Activated CD4-positive, alpha-beta T cell treated with anti-CD3 and anti-CD28 coated beads for 36 hours (primary cell): ENCODE measurements around the gene SMURF2. TPM values are rescaled to one million over a fixed set of nuclear protein-coding genes. Genes with fewer than 3 reads are reported as not detected.
A peak's percentile ranks its signal among the peaks of the same experiment; 100 is the strongest.
"Not testable (repeated sequence)": the region's sequence is repeated elsewhere in the genome, so short reads cannot be mapped to it uniquely, and the experiment has no call there.

ENCODE experiments used
- ATAC-seq: fragments of 200-7000 bp; cut with Tn5 transposase; one replicate; pipeline ENCODE4 v1.10.0; 2021; ENCODE audit warnings: mild to moderate bottlenecking, moderate library complexity
- CTCF ChIA-PET: fragments of 350-600 bp; sonication (Branson Sonifier 250); formaldehyde crosslinking; loops from one replicate; lab custom pipeline; 2021; ENCODE audit warnings: antibody characterized with exemption; lab: Charles Lee
- POLR2A ChIA-PET: fragments of 350-600 bp; sonication (Branson Sonifier 250); formaldehyde crosslinking; loops from one replicate; lab custom pipeline; 2021; ENCODE audit warnings: antibody characterized with exemption, inconsistent platforms; lab: Charles Lee
- DNase-seq: peaks from one replicate; pipeline ENCODE4 v3.0.0-alpha.2; 2020
- H3K27ac Mint-ChIP-seq: one replicate; pipeline ENCODE4 v1.8.0; 2021; ENCODE audit warnings: mixed read lengths
- H3K27me3 Mint-ChIP-seq: one replicate; pipeline ENCODE4 v1.8.0; 2021; ENCODE audit warnings: mixed read lengths
- H3K36me3 Mint-ChIP-seq: one replicate; pipeline ENCODE4 v1.8.0; 2021; ENCODE audit warnings: low read depth, mixed read lengths
- H3K4me1 Mint-ChIP-seq: one replicate; pipeline ENCODE4 v1.8.0; 2021; ENCODE audit warnings: mixed read lengths
- H3K4me3 Mint-ChIP-seq: one replicate; pipeline ENCODE4 v1.8.0; 2021; ENCODE audit warnings: mild to moderate bottlenecking, moderate library complexity, mixed read lengths
- H3K9me3 Mint-ChIP-seq: one replicate; pipeline ENCODE4 v1.8.0; 2021; ENCODE audit warnings: low read depth, mixed read lengths
- intact Hi-C, 2 experiments: fragments of 100-400 bp; cut with DNase I in 1 of 2; cut with micrococcal nuclease in 1 of 2; formaldehyde crosslinking; loops; one replicate each; pipeline versions ENCODE4 v1.14.2 to v1.15.1; 2022 to 2024; cut with DNase I, micrococcal nuclease
- total RNA-seq, 2 experiments: library from RNA; stranded (reverse); gene quantifications; one replicate each; pipeline ENCODE4 v1.2.3, GENCODE V29; 2021

Gene SMURF2
- total RNA-seq, 2 experiments from 2014 or later: 13.9 to 15.0 TPM

GRCh38 chr17:64611369-64611768 is 50.7 kb downstream of the SMURF2 start:
- H3K27me3 Mint-ChIP-seq: no peaks in the 10 kb centered on the region
- POLR2A ChIA-PET: no interaction called here
- H3K9me3 Mint-ChIP-seq: no peaks in the 10 kb centered on the region
- no peak overlapping the region for H3K4me3 Mint-ChIP-seq
- no peak for ATAC-seq
- no peaks in the 10 kb centered on the region for H3K36me3 Mint-ChIP-seq
- H3K27ac Mint-ChIP-seq: no peak overlapping the region
- no peak for DNase-seq
- intact Hi-C loops: no loop called here
- CTCF ChIA-PET: interaction anchor here (1.1 to 1.4 kb wide), 2 partner anchors 12 to 20 kb away, joined by 3 to 4 read pairs; no protein-coding TSS in a partner anchor
- peaks cover 45% of the 10 kb centered on the region for H3K4me1 Mint-ChIP-seq

GRCh38 chr17:64610244-64610643 is 51.9 kb downstream of the SMURF2 start:
- CTCF ChIA-PET: interaction anchor here (0.7 kb wide), 1 partner anchor 14 kb away, joined by 3 read pairs; no protein-coding TSS in a partner anchor
- intact Hi-C loops, POLR2A ChIA-PET, DNase-seq, H3K4me3 Mint-ChIP-seq, H3K36me3 Mint-ChIP-seq, H3K9me3 Mint-ChIP-seq, ATAC-seq, H3K27me3 Mint-ChIP-seq, H3K27ac Mint-ChIP-seq: not testable (repeated sequence)
- peaks cover 48% of the 10 kb centered on the region for H3K4me1 Mint-ChIP-seq

GRCh38 chr17:64608571-64608981 is 53.5 kb downstream of the SMURF2 start:
- peak; percentile 92 for ATAC-seq
- H3K4me3 Mint-ChIP-seq: peak overlapping the region; percentile 32
- H3K27ac Mint-ChIP-seq: peak overlapping the region; percentile 95
- intact Hi-C loops: loop anchor here (1.0 to 10.0 kb wide), 8 partner anchors 20 to 114 kb away; partner anchors contain the start of gene POLG2 (in 1 of the 2)
- H3K4me1 Mint-ChIP-seq: peaks cover 43% of the 10 kb centered on the region
- H3K36me3 Mint-ChIP-seq: no peaks in the 10 kb centered on the region
- POLR2A ChIA-PET: no interaction called here
- H3K27me3 Mint-ChIP-seq: no peaks in the 10 kb centered on the region
- H3K9me3 Mint-ChIP-seq: no peaks in the 10 kb centered on the region
- DNase-seq: no peak
- CTCF ChIA-PET: interaction anchor here (1.2 kb wide), 1 partner anchor 10 kb away, joined by 8 read pairs; no protein-coding TSS in a partner anchor

- peak overlapping the region; percentile 95 for H3K27ac Mint-ChIP-seq
- H3K27me3 Mint-ChIP-seq: no peaks in the 10 kb centered on the region
- peak overlapping the region; percentile 32 for H3K4me3 Mint-ChIP-seq
- H3K4me1 Mint-ChIP-seq: peaks cover 39% of the 10 kb centered on the region
- ATAC-seq: peak; percentile 18
- intact Hi-C loops: loop anchor here (1.0 to 10.0 kb wide), 8 partner anchors 20 to 113 kb away; partner anchors contain the start of gene POLG2 (in 1 of the 2)
- ChIA-PET POLR2A (no interaction called here), CTCF (interaction anchor here (0.7 to 1.2 kb wide), 2 partner anchors 9 to 37 kb away, joined by 3 to 8 read pairs; no protein-coding TSS in a partner anchor)
- DNase-seq: no peak
- no peaks in the 10 kb centered on the region for H3K36me3 Mint-ChIP-seq
- H3K9me3 Mint-ChIP-seq: no peaks in the 10 kb centered on the region
Measured at GRCh38 chr17:64607862-64608565, 54.1 kb downstream of the SMURF2 start.

- H3K36me3 Mint-ChIP-seq, H3K9me3 Mint-ChIP-seq, POLR2A ChIA-PET, H3K27ac Mint-ChIP-seq, H3K4me3 Mint-ChIP-seq, DNase-seq, ATAC-seq, H3K27me3 Mint-ChIP-seq: not testable (repeated sequence)
- intact Hi-C loops: loop anchor here in 1 of 2 experiments (10.0 kb wide), 1 partner anchor 110 kb away; the partner anchor contains the start of gene POLG2
- CTCF ChIA-PET: interaction anchor here (1.9 to 2.3 kb wide), 2 partner anchors 29 to 47 kb away, joined by 5 to 8 read pairs; no protein-coding TSS in a partner anchor
- peaks cover 46% of the 10 kb centered on the region for H3K4me1 Mint-ChIP-seq
Measured at GRCh38 chr17:64604532-64604931, 57.6 kb downstream of the SMURF2 start.

GRCh38 chr17:64603987-64604386 is 58.1 kb downstream of the SMURF2 start:
- Mint-ChIP-seq H3K4me3 (no peak overlapping the region), H3K4me1 (peaks cover 46% of the 10 kb centered on the region), H3K36me3 (no peaks in the 10 kb centered on the region), H3K27me3 (no peaks in the 10 kb centered on the region), H3K9me3 (no peaks in the 10 kb centered on the region), H3K27ac (no peak overlapping the region)
- ATAC-seq: no peak
- CTCF ChIA-PET: interaction anchor here (0.9 to 2.3 kb wide), 3 partner anchors 16 to 47 kb away, joined by 3 to 8 read pairs (median 5); no protein-coding TSS in a partner anchor
- no peak for DNase-seq
- POLR2A ChIA-PET: no interaction called here
- intact Hi-C loops: loop anchor here (2.0 to 10.0 kb wide), 2 partner anchors 109 to 185 kb away; partner anchors contain the start of gene POLG2 (in 1 of the 2)

GRCh38 chr17:64599827-64600226 is 62.3 kb downstream of the SMURF2 start:
- peak; percentile 9 for ATAC-seq
- DNase-seq: no peak
- peak overlapping the region; percentile 63 for H3K27ac Mint-ChIP-seq
- H3K4me1 Mint-ChIP-seq: peaks cover 43% of the 10 kb centered on the region
- CTCF ChIA-PET: interaction anchor here (0.6 to 2.4 kb wide), 14 partner anchors 8 to 1747 kb away, joined by 3 to 9 read pairs (median 3); partner anchors contain the start of gene POLG2
- POLR2A ChIA-PET: interaction anchor here (1.3 kb wide), 1 partner anchor 94 kb away, joined by 4 read pairs; the partner anchor contains the start of gene DDX5
- intact Hi-C loops: loop anchor here (2.0 to 10.0 kb wide), 2 partner anchors 19 to 105 kb away; partner anchors contain the start of gene POLG2 (in 1 of the 2)
- no peaks in the 10 kb centered on the region for H3K9me3 Mint-ChIP-seq
- no peaks in the 10 kb centered on the region for H3K27me3 Mint-ChIP-seq
- H3K4me3 Mint-ChIP-seq: peak overlapping the region; percentile 68
- H3K36me3 Mint-ChIP-seq: peaks cover 8% of the 10 kb centered on the region

- H3K4me3 Mint-ChIP-seq: peak overlapping the region; percentile 68
- ChIA-PET CTCF (interaction anchor here (0.6 to 2.4 kb wide), 15 partner anchors 9 to 181 kb away, joined by 3 to 9 read pairs (median 4); partner anchors contain the start of gene POLG2), POLR2A (interaction anchor here (0.7 to 1.3 kb wide), 2 partner anchors 37 to 93 kb away, joined by 3 to 4 read pairs; partner anchors contain the start of gene DDX5)
- peaks cover 40% of the 10 kb centered on the region for H3K4me1 Mint-ChIP-seq
- intact Hi-C loops: loop anchor here in 1 of 2 experiments (2.0 kb wide), 1 partner anchor 18 kb away; no protein-coding TSS in a partner anchor
- DNase-seq (peak; percentile 78), ATAC-seq (peak; percentile 99)
- H3K27me3 Mint-ChIP-seq: no peaks in the 10 kb centered on the region
- H3K27ac Mint-ChIP-seq: peak overlapping the region; percentile 74
- no peaks in the 10 kb centered on the region for H3K9me3 Mint-ChIP-seq
- H3K36me3 Mint-ChIP-seq: peaks cover 8% of the 10 kb centered on the region
Measured at GRCh38 chr17:64599187-64599676, 62.9 kb downstream of the SMURF2 start.

- Mint-ChIP-seq H3K27me3 (no peaks in the 10 kb centered on the region), H3K36me3 (peaks cover 8% of the 10 kb centered on the region), H3K27ac (peak overlapping the region; percentile 74), H3K9me3 (no peaks in the 10 kb centered on the region), H3K4me1 (peaks cover 37% of the 10 kb centered on the region), H3K4me3 (peak overlapping the region; percentile 68)
- ATAC-seq (no peak), DNase-seq (no peak)
- ChIA-PET POLR2A (interaction anchor here (0.7 to 1.3 kb wide), 2 partner anchors 36 to 93 kb away, joined by 3 to 4 read pairs; partner anchors contain the start of gene DDX5), CTCF (interaction anchor here (0.7 to 2.4 kb wide), 11 partner anchors 9 to 180 kb away, joined by 3 to 9 read pairs (median 4); partner anchors contain the start of gene POLG2)
- intact Hi-C loops: loop anchor here in 1 of 2 experiments (2.0 kb wide), 1 partner anchor 18 kb away; no protein-coding TSS in a partner anchor
Measured at GRCh38 chr17:64598672-64599071, 63.4 kb downstream of the SMURF2 start.

- H3K4me1 Mint-ChIP-seq: peaks cover 39% of the 10 kb centered on the region
- H3K9me3 Mint-ChIP-seq: no peaks in the 10 kb centered on the region
- ChIA-PET CTCF (interaction anchor here (0.9 to 1.6 kb wide), 5 partner anchors 8 to 106 kb away, joined by 3 read pairs; no protein-coding TSS in a partner anchor), POLR2A (no interaction called here)
- intact Hi-C loops: no loop called here
- peaks cover 14% of the 10 kb centered on the region for H3K36me3 Mint-ChIP-seq
- H3K27ac Mint-ChIP-seq: no peak overlapping the region
- H3K4me3 Mint-ChIP-seq: no peak overlapping the region
- H3K27me3 Mint-ChIP-seq: no peaks in the 10 kb centered on the region
- ATAC-seq (no peak), DNase-seq (no peak)
Measured at GRCh38 chr17:64596988-64597387, 65.1 kb downstream of the SMURF2 start.
